Activated T-helper 1 cell treated with Interleukin-2 at 50 U/mL for 16 hours (primary cell): ENCODE data around the gene UPK3BL1.
"Not testable (repeated sequence)": the region's sequence is repeated elsewhere in the genome, so short reads cannot be mapped to it uniquely, and the experiment has no call there.

Experiments
- DNase-seq: peaks from one replicate; pipeline ENCODE4 v3.0.0-alpha.2; 2020; ENCODE audit warnings: low read depth

UPK3BL1 gene

GRCh38 chr7:102627271-102627904 is 15.2 kb downstream of the UPK3BL1 start:
- not testable (repeated sequence) for DNase-seq

- DNase-seq, result not testable (repeated sequence)
Measured at GRCh38 chr7:102618122-102618521, 24.5 kb downstream of the UPK3BL1 start.

- not testable (repeated sequence) for DNase-seq
Measured at GRCh38 chr7:102616507-102617125, 26.0 kb downstream of the UPK3BL1 start, which contains the start of gene RASA4. Gene RASA4 (minus strand): TSS chr7:102616756. CDS start chr7:102616689, 67 bp downstream.

- not testable (repeated sequence) for DNase-seq
Measured at GRCh38 chr7:102615930-102616329, 26.7 kb downstream of the UPK3BL1 start.

- DNase-seq, result not testable (repeated sequence)
Measured at GRCh38 chr7:102614873-102615272, 27.7 kb downstream of the UPK3BL1 start.

GRCh38 chr7:102614346-102614697 is 28.3 kb downstream of the UPK3BL1 start:
- not testable (repeated sequence) for DNase-seq

GRCh38 chr7:102613575-102614345 is 28.8 kb downstream of the UPK3BL1 start:
- DNase-seq, result not testable (repeated sequence)

- DNase-seq, result not testable (repeated sequence)
Measured at GRCh38 chr7:102611675-102612325, 30.8 kb downstream of the UPK3BL1 start.

GRCh38 chr7:102611013-102611674 is 31.4 kb downstream of the UPK3BL1 start:
- not testable (repeated sequence) for DNase-seq

- DNase-seq, result not testable (repeated sequence)
Measured at GRCh38 chr7:102610441-102610840, 32.1 kb downstream of the UPK3BL1 start.

- not testable (repeated sequence) for DNase-seq
Measured at GRCh38 chr7:102609734-102610133, 32.9 kb downstream of the UPK3BL1 start.

GRCh38 chr7:102606848-102607247 is 35.7 kb downstream of the UPK3BL1 start:
- DNase-seq, result not testable (repeated sequence)

- not testable (repeated sequence) for DNase-seq
Measured at GRCh38 chr7:102604431-102605145, 38.0 kb downstream of the UPK3BL1 start.

- DNase-seq, result not testable (repeated sequence)
Measured at GRCh38 chr7:102602317-102602716, 40.3 kb downstream of the UPK3BL1 start.

- not testable (repeated sequence) for DNase-seq
Measured at GRCh38 chr7:102599699-102600098, 42.9 kb downstream of the UPK3BL1 start.

- not testable (repeated sequence) for DNase-seq
Measured at GRCh38 chr7:102596036-102596435, 46.6 kb downstream of the UPK3BL1 start.

GRCh38 chr7:102593637-102594334 is 48.8 kb downstream of the UPK3BL1 start:
- DNase-seq, result not testable (repeated sequence)

GRCh38 chr7:102592477-102593019 is 50.0 kb downstream of the UPK3BL1 start:
- DNase-seq, result not testable (repeated sequence)

GRCh38 chr7:102589857-102590256 is 52.7 kb downstream of the UPK3BL1 start:
- DNase-seq, result not testable (repeated sequence)
